Urinary bladder (tissue), 4 donors: ENCODE results near the gene SORT1. TPM values are rescaled to one million over a fixed set of nuclear protein-coding genes. Genes with fewer than 3 reads are reported as not detected.
"Not testable (repeated sequence)": the region's sequence is repeated elsewhere in the genome, so short reads cannot be mapped to it uniquely, and the experiment has no call there.

ENCODE experiments used
- DNase-seq: peaks from one replicate; pipeline ENCODE4 v3.0.0-alpha.2; 2015; ENCODE audit errors: extremely low spot score
- H3K27ac ChIP-seq: one replicate; pipeline ENCODE4 v1.5.1; 2013; ENCODE audit warnings: low read depth, mild to moderate bottlenecking, moderate library complexity
- H3K36me3 ChIP-seq: one replicate; pipeline ENCODE4 v1.6.1; 2013; ENCODE audit warnings: mild to moderate bottlenecking, moderate library complexity; ENCODE audit not compliant: insufficient read depth
- H3K4me1 ChIP-seq: one replicate; pipeline ENCODE4 v1.6.1; 2013; ENCODE audit warnings: mild to moderate bottlenecking, moderate library complexity; ENCODE audit not compliant: insufficient read depth
- H3K4me3 ChIP-seq: one replicate; pipeline ENCODE4 v1.5.1; 2013; ENCODE audit warnings: low read depth, low read length
- WGBS: extraction: QIAGEN DNeasy Blood & Tissue Kit; methylation state at CpG from one replicate; pipeline ENCODE4 v1.1.7; 2013; 5-methylcytosine and 5-hydroxymethylcytosine counted together
- polyA plus RNA-seq: library from polyadenylated mRNA; stranded (reverse); fragments of 200-250 nt; gene quantifications from one replicate; pipeline ENCODE4 v1.2.3, GENCODE V29; 2013
- total RNA-seq: library from RNA; depleted of rRNA; stranded (reverse); fragments of >200 nt; gene quantifications from one replicate; pipeline ENCODE4 v1.2.3, GENCODE V29; 2014
- donor health status: healthy with polysubstance abuse.
- donor health status: healthy.

SORT1 gene
- total and polyA plus RNA-seq, 2 donors, result 26.5 to 30.6 TPM

GRCh38 chr1:109327285-109327684, 70.4 kb downstream of the SORT1 start:
- H3K36me3 ChIP-seq, result peaks cover 4% of the 10 kb centered on the region
- no peaks in the 10 kb centered on the region for H3K4me1 ChIP-seq
- no peak overlapping the region for H3K4me3 ChIP-seq
- no peak for DNase-seq
- WGBS, result 85% methylated on average over 5 of the region's 5 CpGs
- no peak overlapping the region for H3K27ac ChIP-seq

- H3K36me3 ChIP-seq, result peaks cover 4% of the 10 kb centered on the region
- 93% methylated on average over 6 of the region's 6 CpGs for WGBS
- no peak overlapping the region for H3K27ac ChIP-seq
- H3K4me1 ChIP-seq, result no peaks in the 10 kb centered on the region
- no peak overlapping the region for H3K4me3 ChIP-seq
- DNase-seq, result no peak
These were observed 74.7 kb downstream of the SORT1 start for GRCh38 chr1:109322974-109323373.

- no peaks in the 10 kb centered on the region for H3K36me3 ChIP-seq
These were observed 78.6 kb downstream of the SORT1 start for GRCh38 chr1:109319114-109319513.

GRCh38 chr1:109316506-109316905, 81.2 kb downstream of the SORT1 start:
- no peak for DNase-seq
- H3K36me3 ChIP-seq, result no peaks in the 10 kb centered on the region
- H3K4me1 ChIP-seq, result no peaks in the 10 kb centered on the region
- no peak overlapping the region for H3K4me3 ChIP-seq
- WGBS, result 94% methylated on average over 1 of the region's 1 CpG
- H3K27ac ChIP-seq, result no peak overlapping the region

More at GRCh38 chr1:109319114-109319513, 78.6 kb downstream of the SORT1 start:
- Histone ChIP-seq H3K4me3 (no peak overlapping the region), H3K27ac (no peak overlapping the region), H3K4me1 (no peaks in the 10 kb centered on the region)
- no peak for DNase-seq
- 90% methylated on average over 3 of the region's 3 CpGs for WGBS

GRCh38 chr1:109315288-109315687, 82.4 kb downstream of the SORT1 start:
- DNase-seq, result no peak
- no peak overlapping the region for H3K27ac ChIP-seq
- 94% methylated on average over 4 of the region's 4 CpGs for WGBS
- no peaks in the 10 kb centered on the region for H3K4me1 ChIP-seq
- no peaks in the 10 kb centered on the region for H3K36me3 ChIP-seq
- H3K4me3 ChIP-seq, result no peak overlapping the region

- Histone ChIP-seq H3K4me1 (no peaks in the 10 kb centered on the region), H3K4me3 (no peak overlapping the region), H3K27ac (no peak overlapping the region), H3K36me3 (no peaks in the 10 kb centered on the region)
- WGBS, result 98% methylated on average over 1 of the region's 1 CpG
- no peak for DNase-seq
These were observed 82.9 kb downstream of the SORT1 start for GRCh38 chr1:109314795-109315194.

- H3K27ac ChIP-seq, result no peak overlapping the region
- no peak overlapping the region for H3K4me3 ChIP-seq
- WGBS, result 88% methylated on average over 12 of the region's 12 CpGs
- no peaks in the 10 kb centered on the region for H3K36me3 ChIP-seq
- H3K4me1 ChIP-seq, result no peaks in the 10 kb centered on the region
- DNase-seq, result no peak
These were observed 84.5 kb downstream of the SORT1 start for GRCh38 chr1:109312978-109313775.

GRCh38 chr1:109312246-109312645, 85.5 kb downstream of the SORT1 start:
- H3K4me3 ChIP-seq, result no peak overlapping the region
- H3K36me3 ChIP-seq, result no peaks in the 10 kb centered on the region
- H3K4me1 ChIP-seq, result no peaks in the 10 kb centered on the region
- no peak for DNase-seq
- WGBS, result 89% methylated on average over 2 of the region's 2 CpGs
- H3K27ac ChIP-seq, result no peak overlapping the region

- Histone ChIP-seq H3K36me3 (no peaks in the 10 kb centered on the region), H3K27ac (no peak overlapping the region), H3K4me1 (no peaks in the 10 kb centered on the region), H3K4me3 (no peak overlapping the region)
- DNase-seq, result no peak
- WGBS, result 40% methylated on average over 2 of the region's 2 CpGs
These were observed 88.4 kb downstream of the SORT1 start for GRCh38 chr1:109309347-109309746.

- DNase-seq, result no peak
- 46% methylated on average over 14 of the region's 14 CpGs for WGBS
- Histone ChIP-seq H3K4me3 (no peak overlapping the region), H3K27ac (no peak overlapping the region), H3K36me3 (no peaks in the 10 kb centered on the region), H3K4me1 (no peaks in the 10 kb centered on the region)
These were observed 90.3 kb downstream of the SORT1 start for GRCh38 chr1:109307274-109308021.

- Histone ChIP-seq H3K27ac (no peak within 1 kb of the TSS), H3K36me3 (no peaks in the 10 kb centered on the region), H3K4me3 (no peak within 1 kb of the TSS), H3K4me1 (no peaks in the 10 kb centered on the region)
- DNase-seq, result no peak
- 70% methylated on average over 7 of the region's 7 CpGs for WGBS
These were observed 90.9 kb downstream of the SORT1 start, which contains the start of gene MYBPHL for GRCh38 chr1:109306832-109307273. TSS of gene MYBPHL (minus strand) at chr1:109307011. CDS start at chr1:109306991, 20 bp downstream.

- not testable (repeated sequence) for H3K36me3 ChIP-seq, DNase-seq, H3K4me3 ChIP-seq, H3K27ac ChIP-seq, H3K4me1 ChIP-seq
- WGBS, result 42% methylated on average over 10 of the region's 10 CpGs
These were observed 91.7 kb downstream of the SORT1 start for GRCh38 chr1:109305991-109306390.

GRCh38 chr1:109304226-109304920, 93.3 kb downstream of the SORT1 start:
- no peaks in the 10 kb centered on the region for H3K36me3 ChIP-seq
- H3K4me3 ChIP-seq, result no peak overlapping the region
- H3K27ac ChIP-seq, result no peak overlapping the region
- no peaks in the 10 kb centered on the region for H3K4me1 ChIP-seq
- WGBS, result 54% methylated on average over 8 of the region's 8 CpGs
- no peak for DNase-seq
